HG02763 (cell line): ENCODE measurements around the gene C9orf153.
A peak's percentile ranks its signal among the peaks of the same experiment; 100 is the strongest.

Source experiments
- ATAC-seq: cut with Tn5 transposase; IDR thresholded peaks from one replicate; pipeline ENCODE4 v1.9.1; 2021; ENCODE audit warnings: mild to moderate bottlenecking, moderate library complexity; ENCODE audit not compliant: unreplicated experiment

C9orf153 gene

DNA sequence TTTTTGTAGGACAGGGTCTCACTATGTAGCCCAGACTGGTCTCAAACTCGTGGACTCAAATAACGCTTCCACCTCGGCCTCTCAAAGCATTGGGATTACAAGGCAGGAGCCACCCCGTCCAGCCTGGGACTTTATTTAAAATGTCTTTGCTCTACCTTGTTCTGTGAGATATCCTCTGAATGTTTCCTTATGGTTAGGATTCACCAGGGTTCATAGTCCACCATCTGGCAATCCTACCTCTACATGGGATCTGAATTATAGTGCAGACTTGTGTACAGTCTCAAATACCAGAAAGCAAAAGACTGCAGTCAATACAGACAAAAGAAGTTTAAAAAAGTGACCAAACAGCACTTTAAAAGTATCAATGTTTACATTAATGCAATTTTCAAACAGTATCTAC is 12.8 kb upstream of the C9orf153 start:
- no peak for ATAC-seq

DNA sequence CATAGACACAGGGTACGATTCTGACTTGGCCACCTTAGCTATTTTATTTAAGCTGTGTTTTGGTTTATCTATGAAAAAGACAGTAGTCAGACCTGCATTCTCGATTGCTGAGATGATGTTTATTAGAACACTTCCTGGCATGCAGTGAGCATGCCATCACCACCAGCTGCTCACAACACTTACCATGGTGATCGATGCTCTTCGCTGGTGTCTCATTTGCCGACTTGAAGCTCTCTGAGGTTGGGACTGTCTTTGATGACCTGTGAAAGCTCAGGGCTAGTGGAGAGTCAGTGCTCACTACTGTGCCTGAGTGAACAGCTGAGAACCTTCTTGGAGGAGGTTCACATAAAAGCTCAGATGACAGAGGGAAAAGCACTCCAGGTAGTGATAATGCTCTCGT is 4.4 kb upstream of the C9orf153 start:
- ATAC-seq: no peak

DNA sequence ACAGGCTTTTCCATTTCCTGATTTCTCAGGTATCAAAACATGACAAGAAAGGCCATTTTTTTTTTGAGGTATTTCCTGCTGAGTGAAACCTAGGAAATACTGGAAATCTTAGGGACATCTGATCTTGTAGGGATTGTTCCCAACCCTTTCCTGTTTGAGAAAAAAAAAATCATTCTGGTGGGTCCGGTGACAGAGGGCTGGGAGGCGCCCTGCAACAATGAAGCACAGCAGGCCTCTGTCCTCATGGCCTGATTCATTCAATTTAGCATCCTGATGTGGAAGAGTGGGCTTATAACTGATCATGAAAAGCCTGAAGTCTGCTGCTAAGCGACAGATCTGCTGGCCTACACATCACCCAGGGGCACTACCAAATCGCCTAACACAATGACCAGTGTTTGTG is 3.0 kb upstream of the C9orf153 start:
- ATAC-seq: no peak

DNA sequence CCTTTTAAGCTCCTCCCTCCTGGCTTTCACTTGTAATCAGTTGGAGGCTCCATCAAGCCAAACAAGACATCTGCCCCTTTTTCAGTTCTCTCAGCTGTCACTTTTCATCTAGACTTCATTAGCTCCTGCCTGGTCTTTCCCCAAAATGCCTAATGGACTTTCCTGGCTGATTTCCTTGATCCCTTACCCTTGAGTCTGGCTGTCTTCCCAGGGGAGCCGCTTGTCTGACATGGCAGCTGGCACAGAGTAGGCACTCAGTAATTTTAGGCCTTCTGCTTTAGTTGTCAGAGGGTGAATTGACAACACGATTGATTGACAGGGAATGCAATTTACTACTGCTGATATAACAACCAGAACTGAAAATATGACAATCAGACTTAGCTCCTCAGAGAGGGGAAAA is 2.1 kb downstream of the C9orf153 start:
- ATAC-seq: no peak

DNA sequence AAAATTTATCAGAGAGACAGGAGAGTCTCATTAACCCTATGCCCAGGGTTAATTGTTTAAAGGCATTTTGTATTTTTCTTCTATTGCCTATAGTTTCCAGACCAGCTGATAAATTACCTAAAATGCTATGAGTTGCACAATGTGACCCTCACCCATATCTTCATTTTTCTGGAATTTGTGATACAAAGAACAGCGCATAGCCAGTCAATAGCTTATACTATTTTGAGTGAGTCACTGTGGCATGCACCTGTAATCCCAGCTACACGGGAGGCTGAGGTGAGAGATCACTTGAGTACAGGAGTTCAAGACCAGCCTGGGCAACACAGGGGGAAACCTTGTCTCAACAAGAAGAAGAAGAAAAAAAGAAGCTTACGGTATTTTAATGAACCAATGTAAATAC is 2.8 kb downstream of the C9orf153 start:
- no peak for ATAC-seq

DNA sequence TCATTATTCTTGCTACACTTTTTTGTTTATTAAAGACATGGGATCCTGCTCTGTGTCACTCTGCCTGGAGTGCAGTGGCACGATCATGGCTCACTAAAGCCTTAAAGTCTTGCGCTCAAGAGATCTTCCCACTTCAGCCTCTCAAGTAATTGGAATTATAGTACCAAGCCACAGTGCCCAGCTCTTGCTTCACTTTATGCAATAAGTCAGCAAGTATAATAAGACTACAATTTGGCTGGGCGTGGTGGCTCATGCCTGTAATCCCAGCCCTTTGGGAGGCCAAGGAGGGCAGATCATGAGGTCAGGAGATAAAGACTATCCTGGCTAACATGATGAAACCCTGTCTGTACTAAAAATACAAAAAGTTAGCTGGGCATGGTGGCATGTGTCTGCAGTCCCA is 5.9 kb downstream of the C9orf153 start:
- ATAC-seq: no peak

DNA sequence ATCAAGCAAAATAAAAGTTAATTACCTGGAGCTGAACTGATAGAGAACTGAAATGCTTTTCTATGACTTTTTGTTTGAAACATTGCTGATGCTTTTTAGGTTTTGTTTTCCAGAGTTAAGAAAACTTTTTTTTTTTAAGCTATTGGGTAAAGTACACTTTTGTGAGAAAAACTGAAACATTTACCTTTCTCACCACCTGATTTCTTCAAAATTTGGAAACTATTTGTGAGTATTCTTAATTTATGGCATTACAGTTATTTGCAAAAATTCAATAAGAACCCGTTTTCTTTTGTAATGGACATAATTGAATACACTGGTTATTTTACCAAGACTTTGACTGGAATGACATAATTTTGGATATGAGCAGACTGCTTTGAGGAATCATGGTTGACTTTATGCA is 6.6 kb downstream of the C9orf153 start:
- ATAC-seq: no peak

DNA sequence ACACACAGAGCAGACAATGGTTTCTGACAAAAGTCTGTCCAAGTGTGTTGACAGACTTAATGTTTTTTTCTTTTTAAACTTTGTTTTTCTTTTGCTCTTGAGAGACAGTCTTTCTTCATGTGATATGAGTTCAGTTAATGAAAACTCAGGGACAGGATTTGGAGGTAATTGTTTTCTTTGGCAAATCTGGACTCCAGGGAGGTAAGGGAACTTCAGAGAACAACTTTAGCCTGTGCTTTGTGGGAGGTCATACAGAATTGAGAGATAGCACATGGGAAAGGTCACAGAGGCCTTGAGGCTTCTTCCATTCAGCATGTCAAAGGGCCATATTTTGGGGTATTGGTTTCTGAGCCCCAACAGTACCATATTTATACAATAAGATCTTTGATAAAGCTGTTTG is 9.3 kb downstream of the C9orf153 start:
- no peak for ATAC-seq

DNA sequence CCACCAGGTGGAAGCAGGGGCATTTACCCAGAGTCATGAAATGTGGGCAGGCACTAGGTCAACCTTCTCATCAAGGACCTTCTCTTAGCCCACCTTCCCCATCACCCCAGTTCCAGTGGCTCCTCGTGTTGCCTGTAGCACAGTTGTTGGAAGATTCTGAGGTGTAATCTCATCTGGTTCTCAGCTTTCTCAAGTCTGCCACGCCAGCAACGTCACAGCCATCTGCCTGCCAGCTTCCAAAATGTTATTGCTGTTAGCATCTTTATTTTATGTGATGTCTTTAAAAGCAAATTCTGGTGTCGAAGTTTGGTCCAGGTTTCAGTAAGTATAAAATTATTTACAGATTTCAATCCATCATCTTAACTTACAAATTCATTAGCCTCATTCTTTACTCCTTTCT is 10.7 kb downstream of the C9orf153 start:
- ATAC-seq: no peak

DNA sequence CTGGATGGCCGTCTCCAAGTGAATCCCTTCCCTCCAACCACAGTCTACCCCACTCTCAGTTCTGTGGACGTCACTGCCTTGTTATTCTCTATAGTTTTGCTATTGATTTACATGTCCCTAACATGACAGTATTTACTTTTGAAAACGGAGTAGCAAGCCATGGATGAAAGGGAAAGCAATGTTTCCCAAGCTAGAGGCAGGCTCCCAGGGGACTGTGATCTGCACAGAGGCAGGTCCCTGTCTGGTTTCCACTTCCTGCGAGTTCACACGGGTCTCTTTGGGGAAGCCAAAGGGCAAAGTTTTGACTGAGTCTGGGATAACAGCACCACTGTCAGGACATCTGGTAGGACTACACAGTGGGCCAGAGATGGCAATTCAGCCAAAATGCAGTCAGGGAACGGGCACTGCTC is 12.7 kb downstream of the C9orf153 start:
- peak; percentile 79 for ATAC-seq

DNA sequence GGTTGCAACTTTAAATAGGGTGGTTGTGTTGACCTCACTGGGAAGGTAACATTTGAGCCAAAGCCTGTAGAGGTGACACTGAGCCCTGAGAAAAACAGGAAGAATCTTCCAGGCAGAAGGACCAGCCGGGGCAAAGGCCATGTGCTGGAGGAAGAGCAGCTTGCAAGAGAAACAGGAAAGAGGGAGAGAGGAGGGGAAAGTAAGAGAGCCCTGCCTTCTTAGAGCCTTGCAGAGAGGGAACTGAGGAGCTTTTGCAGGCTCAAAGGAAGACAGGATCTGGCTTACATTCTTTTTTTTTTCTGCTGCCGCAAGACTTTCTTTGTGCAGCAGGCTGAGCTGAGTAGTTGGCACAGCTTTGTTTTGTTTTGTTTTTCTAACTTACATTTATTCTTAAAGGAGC is 17.4 kb downstream of the C9orf153 start:
- no peak for ATAC-seq

DNA sequence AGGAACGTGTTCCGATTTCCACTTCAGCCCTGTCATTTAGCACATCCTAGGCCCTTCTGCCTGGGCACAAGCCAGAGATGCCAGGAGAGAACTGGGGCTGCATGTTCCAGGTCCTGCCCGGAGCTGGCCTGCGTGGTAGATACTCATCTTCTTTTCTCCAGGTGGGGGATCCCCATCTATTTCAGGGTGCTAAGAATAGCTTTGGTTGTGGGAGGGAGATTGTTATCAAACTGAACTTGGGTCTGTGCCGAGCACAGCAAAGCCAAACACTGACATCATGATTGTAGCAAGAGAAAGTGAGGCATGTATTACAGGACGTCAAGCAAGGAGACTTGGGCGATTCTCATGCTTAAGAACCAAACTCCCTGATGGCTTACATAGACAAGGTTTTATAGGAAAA is 18.2 kb downstream of the C9orf153 start:
- no peak for ATAC-seq

DNA sequence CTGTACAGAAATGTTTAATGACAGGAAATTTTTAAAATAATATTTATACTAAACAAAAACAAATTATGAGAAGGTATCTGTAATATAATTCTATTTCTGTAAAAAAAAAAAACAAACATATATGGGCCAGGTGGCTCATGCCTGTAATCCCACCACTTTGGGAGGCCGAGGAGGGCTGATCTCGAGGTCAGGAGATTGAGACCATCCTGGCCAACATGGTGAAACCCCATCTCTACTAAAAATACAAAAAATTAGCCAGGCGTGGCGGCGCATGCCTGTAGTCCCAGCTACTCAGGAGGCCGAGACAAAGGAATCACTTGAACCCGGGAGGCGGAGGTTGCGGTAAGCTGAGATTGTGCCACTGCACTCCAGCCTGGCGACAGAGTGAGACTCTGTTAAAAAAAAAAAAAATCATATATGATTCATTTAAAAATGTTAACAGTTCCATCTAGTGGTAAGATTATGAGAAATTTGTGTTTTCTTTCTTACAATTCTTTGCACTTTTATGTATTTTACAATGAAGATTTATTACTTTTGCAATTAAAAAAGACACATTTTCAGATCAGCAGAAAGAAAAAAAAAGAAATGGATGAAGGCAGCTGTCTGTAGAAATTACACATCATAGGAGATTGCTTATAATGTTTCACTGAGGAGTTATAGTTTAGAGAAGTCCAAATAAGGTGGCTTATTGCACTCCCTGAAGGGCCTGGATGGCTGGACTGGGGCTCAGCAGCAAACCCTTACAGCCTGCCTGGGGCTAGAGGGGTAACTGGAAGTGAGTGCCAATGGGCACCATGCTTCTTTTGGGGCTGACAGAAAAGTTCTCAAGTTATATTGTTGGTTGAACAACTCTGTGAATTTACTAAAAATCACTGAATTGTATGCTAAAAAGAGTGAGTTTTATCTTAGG is 20.3 kb downstream of the C9orf153 start:
- ATAC-seq: no peak

DNA sequence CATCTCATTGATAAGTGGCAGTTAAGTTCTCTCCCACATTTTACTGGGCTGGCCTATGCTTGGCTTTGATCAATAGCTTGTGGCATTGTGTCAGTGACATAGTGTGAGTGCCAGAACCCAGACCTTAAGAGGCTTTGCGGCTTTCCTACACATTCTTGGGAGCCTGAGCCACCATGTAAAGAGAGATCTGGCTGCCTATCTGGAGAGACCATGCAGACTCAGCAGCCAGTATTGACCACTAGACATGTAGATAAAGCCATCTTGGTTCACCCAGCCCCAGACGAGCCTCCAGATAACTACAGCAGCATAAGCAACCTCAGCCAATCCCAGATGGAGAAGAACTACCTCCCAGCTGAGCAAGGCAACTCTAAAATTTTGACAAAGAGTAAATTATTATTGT is 28.6 kb downstream of the C9orf153 start:
- ATAC-seq: no peak

DNA sequence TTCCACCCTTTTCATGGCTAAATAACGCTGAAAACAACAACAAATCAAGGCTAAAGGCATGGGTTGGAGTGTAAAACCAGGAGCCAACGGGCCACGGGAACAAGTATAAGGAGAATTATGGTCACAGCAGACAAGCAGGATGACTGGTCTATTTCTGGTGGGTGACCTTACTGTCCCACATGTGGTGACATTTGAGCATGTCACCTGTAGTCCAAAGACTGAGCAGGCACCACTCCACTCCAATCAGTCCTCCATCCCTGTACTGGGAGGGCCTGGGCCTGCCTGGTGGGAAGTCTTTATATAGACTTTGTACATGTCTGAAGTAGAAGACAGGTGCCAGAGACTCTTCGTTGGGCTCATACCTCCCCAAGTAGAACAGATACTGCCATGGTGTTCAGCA is 36.8 kb downstream of the C9orf153 start:
- no peak for ATAC-seq

DNA sequence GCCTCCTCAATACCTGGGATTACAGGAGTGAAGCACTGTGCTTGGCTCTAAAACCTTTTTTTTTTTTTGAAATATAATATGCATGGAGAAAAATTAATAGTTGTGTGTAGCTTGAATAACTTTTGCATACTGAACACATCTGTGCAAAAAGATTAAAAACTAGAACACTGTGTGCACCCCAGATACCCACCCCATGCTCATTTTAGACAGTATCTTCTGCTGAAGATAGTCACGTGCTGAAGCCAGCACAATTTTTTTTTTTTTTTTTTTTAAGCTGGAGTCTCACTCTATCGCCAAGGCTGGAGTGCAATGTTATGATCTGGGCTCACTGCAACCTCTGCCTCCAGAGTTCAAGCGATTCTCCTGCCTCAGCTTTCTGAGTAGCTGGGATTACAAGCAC is 39.9 kb downstream of the C9orf153 start:
- no peak for ATAC-seq

DNA sequence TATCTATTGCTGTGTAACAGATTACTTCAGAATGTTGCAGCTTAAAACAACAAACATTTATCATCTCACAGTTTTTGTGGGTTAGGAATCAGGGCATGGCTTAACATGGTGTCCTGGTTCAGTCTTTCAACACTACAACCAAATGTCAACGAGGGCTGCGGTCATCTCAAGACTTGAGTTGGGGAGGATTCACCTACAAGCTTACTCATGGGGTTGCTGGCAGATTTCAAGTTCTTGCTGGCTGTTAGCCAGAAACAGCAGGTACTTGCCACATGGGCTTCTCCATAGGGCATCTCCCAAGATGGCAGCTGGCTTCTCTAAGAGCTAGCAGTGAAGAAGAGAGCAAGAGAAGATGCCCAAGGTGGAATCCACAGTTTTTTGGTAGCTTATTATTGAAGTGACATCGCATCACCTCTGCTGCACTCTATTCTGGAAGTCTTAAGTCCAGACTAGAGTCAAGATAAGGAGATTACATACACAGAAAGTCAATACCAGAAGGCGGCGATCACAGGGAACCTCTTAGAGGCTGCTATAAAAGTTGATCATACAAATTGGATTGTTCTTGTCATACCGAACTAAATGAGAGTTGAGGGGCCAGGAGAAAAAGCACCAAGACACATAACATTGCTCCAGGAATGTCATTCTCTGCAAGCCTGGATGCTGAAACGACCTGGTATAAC is 42.2 kb downstream of the C9orf153 start:
- no peak for ATAC-seq

DNA sequence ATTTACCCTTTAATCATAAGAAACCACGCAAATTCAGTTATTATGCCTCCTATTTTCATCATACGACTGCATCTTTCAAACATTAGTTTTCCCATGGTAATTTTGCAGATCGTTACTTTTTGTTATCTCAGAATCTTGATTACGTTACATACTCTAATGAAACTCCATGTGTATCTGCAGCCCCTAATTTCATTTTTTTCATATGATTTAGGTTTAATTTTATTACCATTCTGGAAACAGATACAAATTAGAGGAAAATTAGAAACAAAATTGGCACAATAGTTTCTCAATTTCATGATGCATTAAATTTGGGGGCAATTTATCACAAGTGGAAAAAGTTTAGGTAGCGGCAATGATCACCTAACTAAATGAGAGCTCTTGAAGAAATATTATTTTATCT is 52.3 kb downstream of the C9orf153 start:
- ATAC-seq: no peak

DNA sequence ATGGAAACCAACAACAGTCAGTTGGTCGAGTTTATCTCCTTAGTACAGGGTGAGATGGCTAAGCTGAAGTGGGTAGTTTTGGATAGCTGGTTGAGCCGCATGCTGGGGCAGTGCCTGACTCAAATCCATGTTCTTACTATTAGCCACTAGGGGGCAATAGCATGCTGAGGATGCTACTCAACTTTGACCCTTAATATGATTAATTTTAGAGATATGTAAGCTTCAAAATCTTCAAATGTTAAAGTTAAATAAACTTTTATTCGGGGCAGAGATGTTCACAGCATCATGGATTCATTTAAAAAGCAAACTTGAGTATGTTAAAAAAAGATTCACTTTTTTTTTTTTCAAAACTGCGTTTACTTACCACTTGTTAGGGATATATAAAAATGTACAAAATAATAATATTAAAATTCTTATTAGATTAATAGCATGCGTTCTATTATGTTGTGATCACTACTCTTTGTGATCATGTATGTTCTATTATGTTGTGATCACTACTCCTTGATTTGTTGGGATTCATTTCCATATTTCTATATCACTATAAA is 57.0 kb downstream of the C9orf153 start:
- peak; percentile 66 for ATAC-seq

DNA sequence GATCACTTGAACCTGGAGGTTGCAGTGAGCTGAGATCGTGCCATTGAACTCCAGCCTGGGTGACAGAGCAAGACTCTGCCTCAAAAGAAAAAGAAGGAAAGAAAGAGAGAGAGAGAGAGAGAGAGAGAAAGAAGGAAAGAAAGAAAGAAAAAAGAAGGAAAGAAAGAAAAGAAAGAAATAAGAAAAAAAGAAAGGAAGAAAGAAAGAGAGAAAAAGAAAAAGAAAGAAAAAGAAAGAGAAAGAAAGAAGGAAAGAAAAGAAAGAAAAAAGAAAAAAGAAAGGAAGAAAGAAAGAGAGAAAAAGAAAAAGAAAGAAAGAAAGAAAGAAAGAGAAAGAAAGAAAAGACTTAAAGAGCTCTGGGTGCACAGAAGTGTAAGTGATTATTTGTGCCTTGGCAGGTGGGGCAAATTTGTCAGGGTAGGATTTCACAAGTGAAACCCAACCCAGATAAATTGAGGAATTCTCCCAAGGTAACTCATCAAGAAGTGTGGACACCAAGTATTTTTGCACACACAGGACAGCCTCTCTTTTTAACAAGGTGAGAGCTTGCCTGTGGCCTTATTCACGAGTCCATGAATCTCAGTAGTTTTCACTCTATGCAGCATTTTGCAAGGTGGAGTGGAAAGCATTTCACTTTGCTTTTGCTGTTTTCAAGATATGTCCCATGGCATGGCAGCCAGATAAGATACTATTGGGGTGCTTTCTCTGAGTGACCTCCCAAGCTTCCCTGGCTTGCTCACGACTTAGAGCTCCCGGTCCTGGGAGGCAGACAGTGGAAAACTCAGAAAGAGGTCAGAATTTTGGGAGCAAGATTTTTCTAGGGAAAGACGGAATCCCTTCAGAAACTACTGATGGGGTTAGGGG is 57.8 kb downstream of the C9orf153 start:
- ATAC-seq: no peak

DNA sequence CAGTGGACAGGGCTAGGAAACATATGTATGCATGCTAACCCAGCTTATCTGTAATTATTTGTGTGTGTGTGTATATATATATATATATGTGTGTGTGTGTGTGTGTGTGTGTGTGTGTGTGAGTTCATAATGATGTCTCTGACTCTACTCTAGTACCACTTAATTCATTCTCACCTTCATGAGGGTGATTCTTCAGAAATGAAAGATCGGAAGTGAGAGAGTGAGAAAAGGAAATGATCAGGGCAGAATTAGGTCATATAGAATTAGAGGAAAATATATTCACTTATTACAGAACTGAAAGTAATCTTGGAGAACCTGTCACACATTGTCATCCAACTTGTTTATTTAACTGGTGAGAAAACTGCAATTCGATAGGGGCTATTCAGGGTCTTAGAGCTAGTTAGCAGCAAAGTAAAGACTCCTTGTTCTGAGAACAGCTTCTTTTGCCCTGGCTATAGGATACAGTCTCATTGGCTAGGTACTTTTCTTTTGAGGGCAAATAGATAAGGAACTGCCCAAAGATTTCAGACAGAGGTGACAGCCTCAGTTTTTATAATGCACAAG is 58.8 kb downstream of the C9orf153 start:
- no peak for ATAC-seq
